ENCODE measurements around the gene POLK.

GRCh38 chr5:75546830-75547229 lies 35.1 kb downstream of the POLK start:
- TF ChIP-seq CTCF (IDR thresholded peaks at IDR 0.05) = no peak
- TF ChIP-seq POLR2AphosphoS5 (IDR thresholded peaks at IDR 0.05) = no peak
- no peak for TF ChIP-seq POLR2A (IDR thresholded peaks at IDR 0.05)

Measured in suprapubic skin (tissue), 4 donors.